ENCODE results near the gene PRR5L.

The PRR5L gene

DNA sequence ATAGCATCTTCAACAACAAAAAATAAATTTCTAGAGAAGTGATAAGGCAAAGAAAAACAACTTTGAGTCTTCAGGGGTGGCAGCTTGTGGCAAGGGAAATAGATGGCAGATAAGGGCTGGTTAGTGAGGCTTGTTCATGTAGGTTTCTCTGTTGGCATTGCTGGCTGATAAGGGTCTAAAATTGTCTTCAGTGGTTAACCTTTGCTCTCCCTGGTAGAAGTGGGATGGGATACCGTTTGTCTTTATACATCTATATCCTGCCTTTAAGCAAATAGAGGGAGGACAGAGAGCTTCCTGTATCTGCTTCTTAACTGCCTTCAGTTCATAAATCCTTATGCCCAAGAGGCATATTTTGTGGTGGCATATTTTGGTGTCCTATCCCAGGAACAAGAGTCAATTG lies 156.9 kb downstream of the PRR5L start:
- H3K4me3 ChIP-seq (ENCODE audit: low read depth, low read length) = no peak overlapping the region
- H3K4me2 ChIP-seq (ENCODE audit: low read length) = no peak overlapping the region
- H2BK12ac ChIP-seq (ENCODE audit: low read length) = no peak overlapping the region

DNA sequence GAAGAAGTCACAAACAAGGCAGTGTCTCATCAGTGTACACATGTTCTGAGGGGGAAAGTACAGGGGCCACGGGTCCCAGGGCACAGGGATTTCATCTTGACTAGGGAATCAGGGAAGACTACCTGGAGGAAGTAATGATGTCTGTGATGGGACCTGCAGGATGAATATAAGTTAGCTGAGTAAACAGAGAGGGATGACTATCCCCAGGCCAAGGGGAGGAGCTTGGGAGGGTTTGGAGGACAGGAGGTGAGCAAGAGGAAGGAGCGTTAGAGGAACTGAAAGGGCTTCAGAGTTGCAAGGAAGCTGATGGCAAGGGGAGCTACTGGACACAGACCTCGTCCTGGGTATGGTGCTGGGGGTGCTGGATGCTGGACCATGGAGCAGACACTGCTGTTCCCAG lies 157.6 kb downstream of the PRR5L start:
- H3K18ac ChIP-seq (ENCODE audit: low read length) = no peak overlapping the region
- H2BK120ac ChIP-seq (ENCODE audit: insufficient read depth, low read length, poor library complexity) = no peak overlapping the region

More for the DNA sequence above, 156.9 kb downstream of the PRR5L start:
- Histone ChIP-seq H2BK5ac (ENCODE audit: low read depth, low read length, poor library complexity) (no peak overlapping the region), H3K18ac (ENCODE audit: low read length) (no peak overlapping the region), H2AFZ (ENCODE audit: insufficient read depth, low read length, poor library complexity) (no peak overlapping the region), H3K4me1 (ENCODE audit: control insufficient read depth in 1 of 2, insufficient read depth in 2 of 2, low read length in 2 of 2) (peaks cover 24 to 27% of the 10 kb centered on the region in 2 experiments), H2BK120ac (ENCODE audit: insufficient read depth, low read length, poor library complexity) (no peak overlapping the region), H3K27ac (ENCODE audit: low read depth, low read length) (no peak overlapping the region), H2AK5ac (ENCODE audit: low read length) (no peak overlapping the region), H3K9me3 (ENCODE audit: insufficient read depth, low read depth, low read length) (no peaks in the 10 kb centered on the region), H3K14ac (ENCODE audit: low read length) (no peak overlapping the region), H4K8ac (ENCODE audit: low read depth, low read length) (no peak overlapping the region), H4K12ac (ENCODE audit: low read depth, low read length) (no peak overlapping the region), H3K79me1 (ENCODE audit: low read length) (peaks cover 18% of the 10 kb centered on the region), H4K91ac (ENCODE audit: low read depth, low read length) (no peak overlapping the region), H3K23ac (ENCODE audit: low read length) (no peak overlapping the region), H3K27me3 (ENCODE audit: insufficient read depth, low read length) (no peaks in the 10 kb centered on the region), H3K4ac (ENCODE audit: low read depth, low read length) (no peak overlapping the region), H3K9ac (ENCODE audit: low read length) (no peak overlapping the region), H3K79me2 (ENCODE audit: control insufficient read depth, insufficient read depth, low read length, poor library complexity) (peaks cover 3% of the 10 kb centered on the region), H3K36me3 (ENCODE audit: control insufficient read depth in 1 of 2, insufficient read depth in 2 of 2, low read length in 2 of 2) (peaks cover 20 to 24% of the 10 kb centered on the region in 2 experiments)
- WGBS (ENCODE audit: extremely low coverage, insufficient coverage, insufficient read length) = no CpG with 5 or more reads among the region's 1 CpG
- no peak for DNase-seq

DNA sequence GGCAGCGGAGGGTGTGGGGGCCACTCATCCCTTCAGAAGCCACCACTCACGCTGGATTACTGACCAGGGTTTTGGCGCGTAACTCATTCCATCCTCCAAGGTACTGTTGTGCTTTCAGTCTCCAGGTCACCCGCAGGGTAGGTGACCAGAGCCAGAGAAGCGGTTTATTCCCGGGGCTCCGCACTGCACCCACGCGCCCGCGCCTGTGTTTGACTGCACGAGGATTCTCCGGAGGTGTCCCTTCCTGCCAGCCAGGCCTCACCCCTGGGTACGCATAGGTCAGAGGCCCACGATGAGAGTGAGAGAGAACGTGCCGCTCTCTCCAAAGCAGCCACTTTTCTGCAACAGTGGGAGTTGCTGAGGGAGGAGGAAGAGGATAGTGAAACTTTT lies 158.5 kb downstream of the PRR5L start:
- Histone ChIP-seq H3K18ac (ENCODE audit: low read length) (peak overlapping the region; percentile 15), H3K27me3 (ENCODE audit: insufficient read depth, low read length) (no peaks in the 10 kb centered on the region), H2AK5ac (ENCODE audit: low read length) (peak overlapping the region; percentile 44), H3K79me2 (ENCODE audit: control insufficient read depth, insufficient read depth, low read length, poor library complexity) (peaks cover 3% of the 10 kb centered on the region), H3K14ac (ENCODE audit: low read length) (no peak overlapping the region), H2AFZ (ENCODE audit: insufficient read depth, low read length, poor library complexity) (no peak overlapping the region), H4K91ac (ENCODE audit: low read depth, low read length) (peak overlapping the region; percentile 22), H3K36me3 (ENCODE audit: control insufficient read depth in 1 of 2, insufficient read depth in 2 of 2, low read length in 2 of 2) (peaks cover 16 to 25% of the 10 kb centered on the region in 2 experiments), H2BK12ac (ENCODE audit: low read length) (no peak overlapping the region), H3K9me3 (ENCODE audit: insufficient read depth, low read depth, low read length) (no peaks in the 10 kb centered on the region), H4K12ac (ENCODE audit: low read depth, low read length) (no peak overlapping the region), H2BK120ac (ENCODE audit: insufficient read depth, low read length, poor library complexity) (no peak overlapping the region), H4K8ac (ENCODE audit: low read depth, low read length) (peak overlapping the region; percentile 46), H3K4ac (ENCODE audit: low read depth, low read length) (no peak overlapping the region), H2BK5ac (ENCODE audit: low read depth, low read length, poor library complexity) (no peak overlapping the region), H3K4me1 (ENCODE audit: control insufficient read depth in 1 of 2, insufficient read depth in 2 of 2, low read length in 2 of 2) (peaks cover 24 to 27% of the 10 kb centered on the region in 2 experiments), H3K27ac (ENCODE audit: low read depth, low read length) (peak overlapping the region; percentile 95), H3K4me3 (ENCODE audit: low read depth, low read length) (no peak overlapping the region), H3K23ac (ENCODE audit: low read length) (no peak overlapping the region), H3K79me1 (ENCODE audit: low read length) (peaks cover 18% of the 10 kb centered on the region), H3K4me2 (ENCODE audit: low read length) (no peak overlapping the region), H3K9ac (ENCODE audit: low read length) (no peak overlapping the region)
- no peak for DNase-seq
- WGBS (ENCODE audit: extremely low coverage, insufficient coverage, insufficient read length) = no CpG with 5 or more reads among the region's 18 CpGs

More for the DNA sequence above, 157.6 kb downstream of the PRR5L start:
- H3K79me1 ChIP-seq (ENCODE audit: low read length) = peaks cover 18% of the 10 kb centered on the region
- peaks cover 24 to 27% of the 10 kb centered on the region in 2 experiments for H3K4me1 ChIP-seq (ENCODE audit: control insufficient read depth in 1 of 2, insufficient read depth in 2 of 2, low read length in 2 of 2)
- H4K8ac ChIP-seq (ENCODE audit: low read depth, low read length) = no peak overlapping the region
- H3K4me3 ChIP-seq (ENCODE audit: low read depth, low read length) = no peak overlapping the region
- H4K12ac ChIP-seq (ENCODE audit: low read depth, low read length) = no peak overlapping the region
- no peak overlapping the region for H4K91ac ChIP-seq (ENCODE audit: low read depth, low read length)
- H2BK12ac ChIP-seq (ENCODE audit: low read length) = no peak overlapping the region
- no peak overlapping the region for H2AFZ ChIP-seq (ENCODE audit: insufficient read depth, low read length, poor library complexity)
- no peak overlapping the region for H2AK5ac ChIP-seq (ENCODE audit: low read length)
- H3K27me3 ChIP-seq (ENCODE audit: insufficient read depth, low read length) = no peaks in the 10 kb centered on the region
- H3K9ac ChIP-seq (ENCODE audit: low read length) = no peak overlapping the region
- H3K4me2 ChIP-seq (ENCODE audit: low read length) = no peak overlapping the region
- H2BK5ac ChIP-seq (ENCODE audit: low read depth, low read length, poor library complexity) = no peak overlapping the region
- peaks cover 16 to 24% of the 10 kb centered on the region in 2 experiments for H3K36me3 ChIP-seq (ENCODE audit: control insufficient read depth in 1 of 2, insufficient read depth in 2 of 2, low read length in 2 of 2)
- no peak overlapping the region for H3K23ac ChIP-seq (ENCODE audit: low read length)
- DNase-seq = no peak
- H3K4ac ChIP-seq (ENCODE audit: low read depth, low read length) = no peak overlapping the region
- H3K9me3 ChIP-seq (ENCODE audit: insufficient read depth, low read depth, low read length) = no peaks in the 10 kb centered on the region
- WGBS (ENCODE audit: extremely low coverage, insufficient coverage, insufficient read length) = no CpG with 5 or more reads among the region's 3 CpGs
- no peak overlapping the region for H3K14ac ChIP-seq (ENCODE audit: low read length)
- peaks cover 3% of the 10 kb centered on the region for H3K79me2 ChIP-seq (ENCODE audit: control insufficient read depth, insufficient read depth, low read length, poor library complexity)
- H3K27ac ChIP-seq (ENCODE audit: low read depth, low read length) = no peak overlapping the region

DNA sequence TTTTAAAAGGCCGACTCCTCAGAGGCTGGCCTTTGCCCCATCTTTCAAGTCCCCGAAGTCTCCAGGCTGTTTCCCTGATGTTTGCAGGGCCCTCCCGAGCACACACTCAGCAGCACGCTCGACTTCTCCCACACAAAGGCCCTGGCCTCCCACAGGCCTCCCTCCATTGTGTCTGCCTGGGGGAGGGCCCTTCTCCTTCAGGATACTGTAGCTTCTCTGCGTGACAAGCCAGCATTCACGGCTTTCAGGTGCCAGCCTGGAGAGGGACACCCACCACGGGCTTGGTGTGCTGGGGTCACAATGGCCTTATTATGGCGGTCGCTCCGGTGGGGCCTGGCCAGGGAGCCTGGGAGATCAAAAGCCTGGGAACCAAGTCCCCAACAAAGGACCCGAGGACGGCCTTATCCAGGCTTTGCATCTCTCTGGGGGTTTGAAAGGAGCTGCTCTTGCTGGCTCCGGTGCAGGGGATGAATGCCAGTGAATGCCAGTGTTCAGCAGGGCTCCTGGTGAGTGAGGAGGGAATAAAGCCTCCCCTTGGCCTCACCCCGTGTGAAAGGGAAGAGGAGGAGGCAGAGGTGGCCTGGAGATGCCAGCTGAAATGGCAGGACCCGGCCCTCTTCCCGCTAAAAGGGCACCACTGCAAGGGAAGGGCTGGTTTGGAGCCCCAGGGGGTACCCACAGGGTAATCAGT lies 159.0 kb downstream of the PRR5L start:
- peak overlapping the region; percentile 95 for H3K27ac ChIP-seq (ENCODE audit: low read depth, low read length)
- peak overlapping the region; percentile 96 for H3K18ac ChIP-seq (ENCODE audit: low read length)
- no peaks in the 10 kb centered on the region for H3K9me3 ChIP-seq (ENCODE audit: insufficient read depth, low read depth, low read length)
- H2BK5ac ChIP-seq (ENCODE audit: low read depth, low read length, poor library complexity) = peak overlapping the region; percentile 94
- H3K4me3 ChIP-seq (ENCODE audit: low read depth, low read length) = no peak overlapping the region
- H3K79me1 ChIP-seq (ENCODE audit: low read length) = peaks cover 18% of the 10 kb centered on the region
- peak overlapping the region; percentile 85 for H2BK12ac ChIP-seq (ENCODE audit: low read length)
- no CpG with 5 or more reads among the region's 17 CpGs for WGBS (ENCODE audit: extremely low coverage, insufficient coverage, insufficient read length)
- H3K9ac ChIP-seq (ENCODE audit: low read length) = no peak overlapping the region
- peaks cover 16 to 25% of the 10 kb centered on the region in 2 experiments for H3K36me3 ChIP-seq (ENCODE audit: control insufficient read depth in 1 of 2, insufficient read depth in 2 of 2, low read length in 2 of 2)
- DNase-seq = no peak
- peak overlapping the region; percentile 71 for H2AK5ac ChIP-seq (ENCODE audit: low read length)
- peak overlapping the region; percentile 92 for H2BK120ac ChIP-seq (ENCODE audit: insufficient read depth, low read length, poor library complexity)
- H4K91ac ChIP-seq (ENCODE audit: low read depth, low read length) = peak overlapping the region; percentile 98
- H3K23ac ChIP-seq (ENCODE audit: low read length) = no peak overlapping the region
- no peaks in the 10 kb centered on the region for H3K27me3 ChIP-seq (ENCODE audit: insufficient read depth, low read length)
- no peak overlapping the region for H3K4me2 ChIP-seq (ENCODE audit: low read length)
- peak overlapping the region; percentile 71 for H3K4ac ChIP-seq (ENCODE audit: low read depth, low read length)
- peaks cover 3% of the 10 kb centered on the region for H3K79me2 ChIP-seq (ENCODE audit: control insufficient read depth, insufficient read depth, low read length, poor library complexity)
- peak overlapping the region; percentile 68 for H4K8ac ChIP-seq (ENCODE audit: low read depth, low read length)
- peak overlapping the region; percentile 69 for H2AFZ ChIP-seq (ENCODE audit: insufficient read depth, low read length, poor library complexity)
- peak overlapping the region; percentile 94 for H3K14ac ChIP-seq (ENCODE audit: low read length)
- H4K12ac ChIP-seq (ENCODE audit: low read depth, low read length) = peak overlapping the region; percentile 39
- peaks cover 24 to 27% of the 10 kb centered on the region in 2 experiments for H3K4me1 ChIP-seq (ENCODE audit: control insufficient read depth in 1 of 2, insufficient read depth in 2 of 2, low read length in 2 of 2)

Measured in trophoblast cell (in vitro differentiated cells and primary cell).